Trophoblast cell (in vitro differentiated cells and primary cell): ENCODE results near the gene PNKP.

ENCODE experiments used
- DNase-seq, 2 donors: peaks; one replicate each; pipeline ENCODE4 v3.0.0-alpha.2; 2016
- H2AFZ ChIP-seq: 2 replicates; pipeline ENCODE4 v1.6.1; 2013; ENCODE audit warnings: low read length, moderate library complexity, mild to moderate bottlenecking; ENCODE audit not compliant: insufficient read depth, poor library complexity
- H2AK5ac ChIP-seq: 2 replicates; pipeline ENCODE4 v1.6.1; 2013; ENCODE audit warnings: mild to moderate bottlenecking, low read length
- H2BK120ac ChIP-seq: 2 replicates; pipeline ENCODE4 v1.6.1; 2013; ENCODE audit warnings: low read length, mild to moderate bottlenecking, moderate library complexity; ENCODE audit not compliant: insufficient read depth, poor library complexity
- H2BK12ac ChIP-seq: 2 replicates; pipeline ENCODE4 v1.6.1; 2013; ENCODE audit warnings: mild to moderate bottlenecking, low read length, moderate library complexity
- H2BK5ac ChIP-seq: 2 replicates; pipeline ENCODE4 v1.6.1; 2013; ENCODE audit warnings: low read length, low read depth, moderate library complexity, mild to moderate bottlenecking; ENCODE audit not compliant: poor library complexity
- H3K14ac ChIP-seq: 2 replicates; pipeline ENCODE4 v1.6.1; 2013; ENCODE audit warnings: mild to moderate bottlenecking, low read length
- H3K18ac ChIP-seq: 2 replicates; pipeline ENCODE4 v1.6.1; 2013; ENCODE audit warnings: mild to moderate bottlenecking, low read length
- H3K23ac ChIP-seq: 2 replicates; pipeline ENCODE4 v1.6.1; 2013; ENCODE audit warnings: low read length
- H3K27ac ChIP-seq: 2 replicates; pipeline ENCODE4 v1.5.1; 2013; ENCODE audit warnings: low read depth, mild to moderate bottlenecking, inconsistent platforms, low read length, moderate library complexity
- H3K27me3 ChIP-seq: 2 replicates; pipeline ENCODE4 v1.6.1; 2013; ENCODE audit warnings: inconsistent platforms, mild to moderate bottlenecking, low read length, moderate library complexity; ENCODE audit not compliant: insufficient read depth
- H3K36me3 ChIP-seq, 2 experiments: 1 replicate in 1 of 2; 2 replicates in 1 of 2; pipeline ENCODE4 v1.6.1; 2013; ENCODE audit warnings: low read length in 2 of 2, mild to moderate bottlenecking in 2 of 2, moderate library complexity in 1 of 2; ENCODE audit not compliant: insufficient read depth in 2 of 2, control insufficient read depth in 1 of 2
- H3K4ac ChIP-seq: 2 replicates; pipeline ENCODE4 v1.6.1; 2013; ENCODE audit warnings: low read depth, mild to moderate bottlenecking, low read length, moderate library complexity
- H3K4me1 ChIP-seq, 2 experiments: 1 replicate in 1 of 2; 2 replicates in 1 of 2; pipeline ENCODE4 v1.6.1; 2013; ENCODE audit warnings: low read length in 2 of 2, mild to moderate bottlenecking in 2 of 2, moderate library complexity in 1 of 2; ENCODE audit not compliant: insufficient read depth in 2 of 2, control insufficient read depth in 1 of 2
- H3K4me2 ChIP-seq: 2 replicates; pipeline ENCODE4 v1.6.1; 2013; ENCODE audit warnings: inconsistent platforms, mild to moderate bottlenecking, low read length, moderate library complexity
- H3K4me3 ChIP-seq: 2 replicates; pipeline ENCODE4 v1.5.1; 2013; ENCODE audit warnings: mild to moderate bottlenecking, low read depth, low read length, inconsistent platforms
- H3K79me1 ChIP-seq: one replicate; pipeline ENCODE4 v1.6.1; 2013; ENCODE audit warnings: low read length
- H3K79me2 ChIP-seq: 2 replicates; pipeline ENCODE4 v1.6.1; 2013; ENCODE audit warnings: low read length, mild to moderate bottlenecking; ENCODE audit not compliant: control insufficient read depth, insufficient read depth, poor library complexity
- H3K9ac ChIP-seq: 2 replicates; pipeline ENCODE4 v1.6.1; 2013; ENCODE audit warnings: mild to moderate bottlenecking, low read length
- H3K9me3 ChIP-seq: 2 replicates; pipeline ENCODE4 v1.6.1; 2013; ENCODE audit warnings: low read depth, mild to moderate bottlenecking, control low read depth, inconsistent platforms, low read length; ENCODE audit not compliant: insufficient read depth
- H4K12ac ChIP-seq: 2 replicates; pipeline ENCODE4 v1.6.1; 2013; ENCODE audit warnings: low read depth, mild to moderate bottlenecking, low read length, moderate library complexity
- H4K8ac ChIP-seq: 2 replicates; pipeline ENCODE4 v1.6.1; 2013; ENCODE audit warnings: low read depth, mild to moderate bottlenecking, low read length, moderate library complexity
- H4K91ac ChIP-seq: one replicate; pipeline ENCODE4 v1.6.1; 2013; ENCODE audit warnings: low read depth, mild to moderate bottlenecking, low read length, moderate library complexity
- WGBS: extraction: QIAGEN DNeasy Blood & Tissue Kit; methylation state at CpG from one replicate; pipeline ENCODE4 v1.1.7; 2013; ENCODE audit warnings: missing lambda C conversion rate; ENCODE audit not compliant: insufficient read length, insufficient coverage; ENCODE audit errors: extremely low coverage; 5-methylcytosine and 5-hydroxymethylcytosine counted together

The PNKP gene

GRCh38 chr19:49849433-49850220 is 17.7 kb downstream of the PNKP start:
- Histone ChIP-seq H3K23ac (no peak overlapping the region), H3K4me2 (peak overlapping the region; percentile 87), H3K14ac (no peak overlapping the region), H4K91ac (no peak overlapping the region), H3K9me3 (no peaks in the 10 kb centered on the region), H2AFZ (no peak overlapping the region), H3K27ac (no peak overlapping the region), H2BK12ac (no peak overlapping the region), H2BK5ac (no peak overlapping the region), H3K4me1 (peaks cover 7 to 17% of the 10 kb centered on the region in 2 experiments), H3K4me3 (peak overlapping the region; percentile 42), H2BK120ac (no peak overlapping the region), H3K36me3 (peaks cover 12 to 15% of the 10 kb centered on the region in 2 experiments), H4K12ac (no peak overlapping the region), H3K27me3 (no peaks in the 10 kb centered on the region), H2AK5ac (no peak overlapping the region), H3K79me2 (peaks cover 14% of the 10 kb centered on the region), H3K4ac (peak overlapping the region; percentile 1), H3K18ac (no peak overlapping the region), H4K8ac (peak overlapping the region; percentile 13), H3K9ac (no peak overlapping the region), H3K79me1 (peaks cover 7% of the 10 kb centered on the region)
- no peak for DNase-seq
- no CpG with 5 or more reads among the region's 15 CpGs for WGBS

DNA sequence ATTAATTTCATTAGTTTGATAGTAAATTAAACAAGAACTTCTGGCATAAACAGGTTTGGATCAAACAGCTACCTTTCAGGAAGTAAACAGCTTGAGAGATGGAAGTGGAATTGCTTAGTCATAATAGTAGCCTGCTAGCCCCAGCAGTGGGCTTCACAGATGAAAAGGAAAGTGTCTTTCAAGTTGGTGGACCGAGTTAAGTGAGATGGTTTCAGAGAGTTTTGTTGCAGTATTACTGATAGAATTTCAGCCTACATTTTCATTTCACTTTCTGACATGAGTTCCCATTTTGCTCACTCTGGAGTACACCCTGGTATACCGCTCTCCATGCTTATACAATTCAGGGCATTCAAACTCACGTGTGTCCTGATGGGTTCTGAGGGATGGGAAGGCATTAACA is 18.4 kb downstream of the PNKP start:
- Histone ChIP-seq H3K36me3 (peaks cover 9% of the 10 kb centered on the region in 2 experiments), H3K4me2 (no peak overlapping the region), H2BK12ac (no peak overlapping the region), H2AK5ac (no peak overlapping the region), H3K14ac (no peak overlapping the region), H3K18ac (no peak overlapping the region), H3K9me3 (no peaks in the 10 kb centered on the region), H3K4ac (no peak overlapping the region), H3K23ac (no peak overlapping the region), H3K27me3 (no peaks in the 10 kb centered on the region), H4K8ac (no peak overlapping the region), H2BK5ac (no peak overlapping the region), H2BK120ac (no peak overlapping the region), H3K27ac (no peak overlapping the region), H3K79me2 (peaks cover 13% of the 10 kb centered on the region), H3K79me1 (peaks cover 7% of the 10 kb centered on the region), H2AFZ (no peak overlapping the region), H4K12ac (no peak overlapping the region), H3K4me3 (no peak overlapping the region), H4K91ac (no peak overlapping the region), H3K4me1 (peaks cover 7 to 17% of the 10 kb centered on the region in 2 experiments), H3K9ac (no peak overlapping the region)
- WGBS = no CpG with 5 or more reads among the region's 3 CpGs
- no peak for DNase-seq

DNA sequence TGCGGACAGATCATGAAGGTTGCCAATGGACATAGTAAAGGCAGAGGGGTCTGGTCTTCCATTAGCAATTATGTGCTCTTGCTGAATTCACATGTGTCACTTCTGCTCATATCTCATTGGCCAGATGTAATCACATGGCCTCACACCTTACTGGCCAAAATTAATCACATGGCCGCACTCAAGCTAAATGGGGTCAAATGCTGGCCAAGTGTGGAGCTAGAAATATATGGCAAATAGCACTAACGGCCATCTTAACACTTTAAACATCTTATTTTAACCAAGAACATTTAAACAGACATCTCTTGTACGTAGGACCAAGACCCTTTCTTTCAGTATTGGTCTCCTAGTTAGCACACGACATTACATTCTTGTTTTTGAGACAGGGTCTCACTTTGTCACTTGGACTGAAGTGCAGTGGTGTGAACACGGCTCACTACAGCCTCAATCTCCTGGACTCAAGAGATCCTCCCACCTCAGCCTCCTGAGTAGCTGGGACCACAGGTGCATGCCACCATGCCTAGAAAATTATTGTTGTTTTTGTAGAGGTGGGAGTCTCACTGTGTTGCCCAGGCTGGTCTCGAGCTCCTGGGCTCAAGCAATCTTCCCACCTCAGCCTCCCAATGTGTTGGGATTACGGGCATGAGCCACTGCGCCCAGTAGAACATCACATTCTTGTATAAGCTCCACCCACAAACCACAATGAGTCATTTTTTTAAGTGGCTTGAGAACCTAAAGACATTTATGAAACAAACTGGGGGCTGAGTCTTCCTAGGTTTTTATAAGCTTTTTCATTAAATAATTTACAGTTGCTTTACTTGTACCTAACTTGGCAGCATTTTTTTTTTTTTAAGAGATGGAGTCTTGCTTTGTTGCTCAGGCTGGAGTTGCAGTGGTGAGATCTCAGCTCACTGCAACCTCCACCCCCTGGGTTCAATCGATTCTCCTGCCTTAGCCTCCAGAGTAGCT is 19.4 kb downstream of the PNKP start:
- H3K27me3 ChIP-seq = no peaks in the 10 kb centered on the region

GRCh38 chr19:49846408-49846807 is 21.0 kb downstream of the PNKP start:
- no peak overlapping the region for H4K12ac ChIP-seq
- H3K79me2 ChIP-seq = peaks cover 5% of the 10 kb centered on the region
- H4K8ac ChIP-seq = no peak overlapping the region
- H3K27me3 ChIP-seq = no peaks in the 10 kb centered on the region
- no peak overlapping the region for H3K23ac ChIP-seq
- no peak overlapping the region for H4K91ac ChIP-seq
- WGBS = no CpG with 5 or more reads among the region's 5 CpGs
- no peak overlapping the region for H3K4ac ChIP-seq
- H3K79me1 ChIP-seq = peaks cover 7% of the 10 kb centered on the region
- no peak overlapping the region for H2BK5ac ChIP-seq
- no peak overlapping the region for H3K18ac ChIP-seq
- no peak overlapping the region for H2AFZ ChIP-seq
- no peak overlapping the region for H3K27ac ChIP-seq
- peaks cover 3 to 8% of the 10 kb centered on the region in 2 experiments for H3K4me1 ChIP-seq
- H3K9me3 ChIP-seq = no peaks in the 10 kb centered on the region
- no peak overlapping the region for H2AK5ac ChIP-seq
- H2BK120ac ChIP-seq = no peak overlapping the region
- peaks cover 4 to 10% of the 10 kb centered on the region in 2 experiments for H3K36me3 ChIP-seq
- H3K4me2 ChIP-seq = no peak overlapping the region
- DNase-seq = peak in 1 of 2 donors; percentile 26
- no peak overlapping the region for H2BK12ac ChIP-seq
- H3K4me3 ChIP-seq = no peak overlapping the region
- no peak overlapping the region for H3K9ac ChIP-seq
- H3K14ac ChIP-seq = no peak overlapping the region

More for the DNA sequence above, 19.4 kb downstream of the PNKP start:
- Histone ChIP-seq H3K27ac (no peak overlapping the region), H3K4me1 (peaks cover 7 to 17% of the 10 kb centered on the region in 2 experiments), H2AFZ (no peak overlapping the region), H3K79me1 (peaks cover 7% of the 10 kb centered on the region), H3K14ac (no peak overlapping the region), H2BK120ac (no peak overlapping the region), H3K4me2 (no peak overlapping the region), H4K8ac (no peak overlapping the region), H2BK12ac (no peak overlapping the region), H3K18ac (no peak overlapping the region), H4K12ac (no peak overlapping the region), H3K23ac (no peak overlapping the region), H3K4me3 (no peak overlapping the region), H3K9ac (no peak overlapping the region), H4K91ac (no peak overlapping the region), H3K9me3 (no peaks in the 10 kb centered on the region), H2BK5ac (no peak overlapping the region), H3K4ac (no peak overlapping the region), H3K79me2 (peaks cover 12% of the 10 kb centered on the region), H3K36me3 (peaks cover 8 to 9% of the 10 kb centered on the region in 2 experiments), H2AK5ac (no peak overlapping the region)
- peak in 1 of 2 donors; percentile 58 for DNase-seq
- no CpG with 5 or more reads among the region's 10 CpGs for WGBS
